ENCODE data around the gene SSTR3. TPM values are rescaled to one million over a fixed set of nuclear protein-coding genes. Genes with fewer than 3 reads are reported as not detected.

The SSTR3 gene
- total and polyA plus RNA-seq, 4 experiments from 2014 or later, result 0.50 to 9.3 (median 4.8) TPM

- Histone ChIP-seq H3K27me3 (ENCODE audit: insufficient read depth, low read length) (no peaks in the 10 kb centered on the region), H3K36me3 (ENCODE audit: insufficient read depth, low read length) (peaks cover 39% of the 10 kb centered on the region), H3K4me3 (ENCODE audit: low read length in 2 of 2) (peak overlapping the region in 1 of 2 donors; percentile 16), H3K4me1 (ENCODE audit: insufficient read depth, low read length) (peaks cover 97% of the 10 kb centered on the region), H3K9me3 (ENCODE audit: control insufficient read depth in 1 of 2, low read length in 2 of 2) (no peaks in the 10 kb centered on the region), H3K27ac (ENCODE audit: low read depth, low read length) (peak overlapping the region; percentile 46)
- DNase-seq, result no peak
- H3K27me3 Mint-ChIP-seq, result no peaks in the 10 kb centered on the region
- POLR2A ChIA-PET (ENCODE audit: partially characterized antibody), result interaction anchor here (1.0 to 12.4 kb wide), 7 partner anchors 13 to 261 kb away, joined by 3 to 646 read pairs (median 4); partner anchors contain the start of genes IL2RB, MFNG and RAC2
- intact Hi-C loops (cut with micrococcal nuclease), result no loop called here
- CTCF ChIA-PET (ENCODE audit: partially characterized antibody), result interaction anchor here (1.0 to 5.8 kb wide), 4 partner anchors 14 to 36 kb away, joined by 3 to 58 read pairs (median 40); partner anchors contain the start of gene RAC2
- H3K4me3 Mint-ChIP-seq, result peak overlapping the region in 7 of 8 donors; percentile 23 to 87 (median 67)
- peak overlapping the region; percentile 82 to 98 (median 90) for H3K27ac Mint-ChIP-seq
- peaks cover 0 to 3% (median 0%) of the 10 kb centered on the region in 8 donors for H3K9me3 Mint-ChIP-seq
- H3K4me1 Mint-ChIP-seq, result peaks cover 77 to 92% (median 84%) of the 10 kb centered on the region in 4 donors
- H3K36me3 Mint-ChIP-seq, result peaks cover 48 to 51% of the 10 kb centered on the region in 2 donors
These were observed 11.8 kb upstream of the SSTR3 start for GRCh38 chr22:37223965-37224551.

DNA sequence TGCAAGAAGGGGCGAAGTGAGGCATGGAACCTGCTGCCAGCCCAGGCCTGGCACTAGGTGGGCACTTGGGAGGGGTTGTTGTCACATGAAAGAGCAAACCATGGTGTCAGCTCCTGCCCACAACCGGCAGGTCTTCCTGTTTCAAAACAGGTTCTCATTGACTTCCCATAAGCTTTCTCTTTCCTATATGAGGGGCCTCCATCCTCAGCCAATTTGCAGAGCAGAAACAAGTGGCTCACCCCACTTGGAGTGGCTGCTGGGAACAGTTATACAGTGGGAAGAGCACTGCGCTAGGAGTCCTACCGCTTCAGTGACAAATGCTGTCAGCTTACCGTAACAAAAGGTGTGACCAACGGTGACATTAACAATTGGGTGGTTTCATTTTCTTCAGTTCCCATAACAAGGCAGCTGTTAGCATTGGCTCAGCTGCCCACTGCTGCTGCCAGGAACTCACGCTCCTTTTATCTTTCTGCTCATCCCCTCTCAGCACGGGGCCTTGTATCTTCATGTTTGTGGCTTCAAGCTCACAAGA is 10.2 kb upstream of the SSTR3 start:
- intact Hi-C loops (cut with micrococcal nuclease), result loop anchor here (1.0 kb wide), 1 partner anchor 16 kb away; no protein-coding TSS in a partner anchor
- peak overlapping the region in 1 of 2 donors; percentile 17 for H3K4me3 ChIP-seq (ENCODE audit: low read length in 2 of 2)
- H3K36me3 Mint-ChIP-seq, result peaks cover 38 to 39% of the 10 kb centered on the region in 2 donors
- no peaks in the 10 kb centered on the region for H3K27me3 Mint-ChIP-seq
- CTCF ChIA-PET (ENCODE audit: partially characterized antibody), result interaction anchor here (0.7 to 5.8 kb wide), 9 partner anchors 12 to 344 kb away, joined by 3 to 42 read pairs (median 5); partner anchors contain the start of gene RAC2
- peak; percentile 58 to 76 (median 67) for DNase-seq
- H3K4me1 Mint-ChIP-seq, result peaks cover 78 to 92% (median 85%) of the 10 kb centered on the region in 4 donors
- H3K27me3 ChIP-seq (ENCODE audit: insufficient read depth, low read length), result no peaks in the 10 kb centered on the region
- no peaks in the 10 kb centered on the region for H3K9me3 ChIP-seq (ENCODE audit: control insufficient read depth in 1 of 2, low read length in 2 of 2)
- H3K36me3 ChIP-seq (ENCODE audit: insufficient read depth, low read length), result peaks cover 33% of the 10 kb centered on the region
- peaks cover 97% of the 10 kb centered on the region for H3K4me1 ChIP-seq (ENCODE audit: insufficient read depth, low read length)
- peak overlapping the region; percentile 87 to 98 (median 95) for H3K27ac Mint-ChIP-seq
- H3K4me3 Mint-ChIP-seq, result peak overlapping the region; percentile 66 to 87 (median 76)
- H3K27ac ChIP-seq (ENCODE audit: low read depth, low read length), result peak overlapping the region; percentile 58
- POLR2A ChIA-PET (ENCODE audit: partially characterized antibody), result interaction anchor here (0.6 to 12.4 kb wide), 16 partner anchors 12 to 235 kb away, joined by 3 to 646 read pairs (median 4); partner anchors contain the start of genes IL2RB and RAC2
- H3K9me3 Mint-ChIP-seq, result peaks cover 0 to 3% (median 0%) of the 10 kb centered on the region in 8 donors

- H3K27me3 Mint-ChIP-seq, result no peaks in the 10 kb centered on the region
These were observed 9.4 kb upstream of the SSTR3 start for GRCh38 chr22:37221424-37222333.

DNA sequence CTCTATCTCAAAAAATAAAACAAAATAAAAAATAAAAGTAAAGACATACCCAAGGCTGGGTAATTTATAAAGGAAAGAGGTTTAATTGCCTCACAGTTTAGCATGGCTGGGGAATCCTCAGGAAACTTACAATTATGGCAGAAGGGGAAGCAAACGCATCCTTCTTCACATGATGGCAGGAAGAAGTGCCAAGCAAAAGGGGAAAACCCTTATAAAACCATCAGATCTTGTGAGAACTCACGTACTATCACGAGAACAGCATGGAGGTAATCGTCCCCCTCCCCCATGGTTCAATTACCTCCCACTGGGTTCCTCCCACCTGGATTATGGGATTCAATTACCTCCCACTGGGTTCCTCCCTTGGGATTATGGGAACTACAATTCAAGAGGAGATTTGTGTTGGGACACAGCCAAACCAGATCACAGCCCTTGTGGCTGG is 8.3 kb upstream of the SSTR3 start:
- H3K27ac ChIP-seq (ENCODE audit: low read depth, low read length), result peak overlapping the region; percentile 58
- H3K27me3 ChIP-seq (ENCODE audit: insufficient read depth, low read length), result no peaks in the 10 kb centered on the region
- H3K9me3 ChIP-seq (ENCODE audit: control insufficient read depth in 1 of 2, low read length in 2 of 2), result no peaks in the 10 kb centered on the region
- Mint-ChIP-seq H3K4me3 (peak overlapping the region; percentile 67 to 90 (median 84)), H3K9me3 (peaks cover 0 to 3% (median 0%) of the 10 kb centered on the region in 8 donors), H3K27me3 (no peaks in the 10 kb centered on the region), H3K36me3 (peaks cover 27% of the 10 kb centered on the region in 2 donors), H3K4me1 (peaks cover 75 to 95% (median 80%) of the 10 kb centered on the region in 4 donors), H3K27ac (peak overlapping the region; percentile 87 to 98 (median 95))
- POLR2A ChIA-PET (ENCODE audit: partially characterized antibody), result interaction anchor here (1.0 to 12.4 kb wide), 7 partner anchors 16 to 265 kb away, joined by 3 to 646 read pairs (median 12); partner anchors contain the start of genes IL2RB, MFNG and RAC2
- H3K36me3 ChIP-seq (ENCODE audit: insufficient read depth, low read length), result peaks cover 18% of the 10 kb centered on the region
- intact Hi-C loops (cut with micrococcal nuclease), result no loop called here
- DNase-seq, result peak in 1 of 5 donors; percentile 39
- H3K4me1 ChIP-seq (ENCODE audit: insufficient read depth, low read length), result peaks cover 90% of the 10 kb centered on the region
- H3K4me3 ChIP-seq (ENCODE audit: low read length in 2 of 2), result peak overlapping the region in 1 of 2 donors; percentile 6
- CTCF ChIA-PET (ENCODE audit: partially characterized antibody), result interaction anchor here (4.1 to 5.5 kb wide), 3 partner anchors 9 to 23 kb away, joined by 24 to 62 read pairs (median 36); partner anchors contain the start of gene RAC2

More at GRCh38 chr22:37221424-37222333, 9.4 kb upstream of the SSTR3 start:
- H3K4me3 Mint-ChIP-seq, result peak overlapping the region; percentile 36 to 87 (median 80)
- ChIA-PET CTCF (ENCODE audit: partially characterized antibody) (interaction anchor here (0.7 to 5.8 kb wide), 8 partner anchors 17 to 345 kb away, joined by 3 to 42 read pairs (median 7); partner anchors contain the start of gene RAC2), POLR2A (ENCODE audit: partially characterized antibody) (interaction anchor here (0.7 to 12.4 kb wide), 14 partner anchors 12 to 100 kb away, joined by 3 to 646 read pairs (median 5); partner anchors contain the start of genes IL2RB and RAC2)
- H3K9me3 Mint-ChIP-seq, result peaks cover 0 to 3% (median 0%) of the 10 kb centered on the region in 8 donors
- Histone ChIP-seq H3K27ac (ENCODE audit: low read depth, low read length) (peak overlapping the region; percentile 58), H3K4me3 (ENCODE audit: low read length in 2 of 2) (peak overlapping the region in 1 of 2 donors; percentile 17), H3K4me1 (ENCODE audit: insufficient read depth, low read length) (peaks cover 100% of the 10 kb centered on the region), H3K9me3 (ENCODE audit: control insufficient read depth in 1 of 2, low read length in 2 of 2) (no peaks in the 10 kb centered on the region), H3K36me3 (ENCODE audit: insufficient read depth, low read length) (peaks cover 29% of the 10 kb centered on the region), H3K27me3 (ENCODE audit: insufficient read depth, low read length) (no peaks in the 10 kb centered on the region)
- DNase-seq, result no peak
- H3K27ac Mint-ChIP-seq, result peak overlapping the region; percentile 87 to 98 (median 95)
- H3K4me1 Mint-ChIP-seq, result peaks cover 81 to 100% (median 85%) of the 10 kb centered on the region in 4 donors
- H3K36me3 Mint-ChIP-seq, result peaks cover 38 to 39% of the 10 kb centered on the region in 2 donors
- intact Hi-C loops (cut with micrococcal nuclease), result loop anchor here (1.0 kb wide), 1 partner anchor 17 kb away; no protein-coding TSS in a partner anchor

DNA sequence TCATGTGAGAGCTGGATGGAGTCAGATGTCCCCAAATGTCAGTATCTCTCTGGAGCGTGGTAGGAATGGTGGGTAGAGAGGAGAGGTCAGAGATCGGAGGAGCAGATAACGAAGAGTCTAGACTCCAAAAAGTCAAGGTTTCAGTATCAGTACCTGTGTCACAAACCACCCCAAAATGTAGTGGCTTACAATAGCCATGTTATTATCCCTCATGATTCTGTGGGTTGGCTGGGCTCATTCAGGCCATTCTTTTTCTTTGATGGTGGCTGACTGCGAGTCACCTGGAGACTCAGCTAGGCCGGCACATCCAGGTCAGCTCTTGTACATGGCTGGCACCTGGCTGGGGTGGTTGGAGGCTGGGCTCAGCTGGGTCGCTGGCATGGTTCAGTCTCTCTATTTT is 7.3 kb upstream of the SSTR3 start:
- no peaks in the 10 kb centered on the region for H3K27me3 ChIP-seq (ENCODE audit: insufficient read depth, low read length)
- H3K27ac Mint-ChIP-seq, result peak overlapping the region; percentile 87 to 98 (median 95)
- H3K4me3 ChIP-seq (ENCODE audit: low read length in 2 of 2), result peak overlapping the region; percentile 15 to 51
- peaks cover 10% of the 10 kb centered on the region for H3K36me3 ChIP-seq (ENCODE audit: insufficient read depth, low read length)
- H3K4me1 Mint-ChIP-seq, result peaks cover 65 to 85% (median 70%) of the 10 kb centered on the region in 4 donors
- no peaks in the 10 kb centered on the region for H3K9me3 ChIP-seq (ENCODE audit: control insufficient read depth in 1 of 2, low read length in 2 of 2)
- ChIA-PET POLR2A (ENCODE audit: partially characterized antibody) (interaction anchor here (1.1 to 12.4 kb wide), 12 partner anchors 13 to 266 kb away, joined by 4 to 646 read pairs (median 12); partner anchors contain the start of genes IL2RB, MFNG and RAC2), CTCF (ENCODE audit: partially characterized antibody) (interaction anchor here (1.3 to 5.5 kb wide), 7 partner anchors 9 to 140 kb away, joined by 3 to 62 read pairs (median 19); partner anchors contain the start of gene RAC2)
- peak in 2 of 5 donors; percentile 34 to 59 for DNase-seq
- H3K4me3 Mint-ChIP-seq, result peak overlapping the region; percentile 67 to 90 (median 84)
- H3K4me1 ChIP-seq (ENCODE audit: insufficient read depth, low read length), result peaks cover 80% of the 10 kb centered on the region
- peak overlapping the region; percentile 58 for H3K27ac ChIP-seq (ENCODE audit: low read depth, low read length)
- no peaks in the 10 kb centered on the region for H3K27me3 Mint-ChIP-seq
- peaks cover 17 to 18% of the 10 kb centered on the region in 2 donors for H3K36me3 Mint-ChIP-seq
- intact Hi-C loops (cut with micrococcal nuclease), result loop anchor here (1.0 to 2.0 kb wide), 4 partner anchors 11 to 41 kb away; no protein-coding TSS in a partner anchor
- peaks cover 0 to 3% (median 0%) of the 10 kb centered on the region in 8 donors for H3K9me3 Mint-ChIP-seq

Data from CD4-positive, alpha-beta memory T cell (primary cell).